Keratinocyte (primary cell): Measurements from ENCODE around the gene MYADM. TPM values are rescaled to one million over a fixed set of nuclear protein-coding genes. Genes with fewer than 3 reads are reported as not detected.
A peak's percentile ranks its signal among the peaks of the same experiment; 100 is the strongest.

Source experiments
- DNase-seq: peaks from one replicate; pipeline ENCODE4 v3.0.0-alpha.2; 2011; ENCODE audit warnings: low read depth, missing footprints, low spot score
- FAIRE-seq: peaks from 2 replicates; lab custom pipeline; 2011; peaks lifted over from hg19 to GRCh38; lab: Jason Lieb, UNC
- H2AFZ ChIP-seq: 2 replicates; pipeline ENCODE4 v1.6.0; 2012; ENCODE audit warnings: low read length, control low read depth, inconsistent platforms; ENCODE audit not compliant: control insufficient read depth
- H3K27ac ChIP-seq: 2 replicates; pipeline ENCODE4 v1.5.1; 2011; ENCODE audit warnings: low read length; ENCODE audit not compliant: control insufficient read depth, insufficient read depth
- H3K27me3 ChIP-seq: 3 replicates; pipeline ENCODE4 v1.6.0; 2011; ENCODE audit warnings: low read length; ENCODE audit not compliant: control insufficient read depth, insufficient read depth; ENCODE audit errors: extremely low read depth
- H3K36me3 ChIP-seq, 2 experiments: 2 replicates in 1 of 2; 3 replicates in 1 of 2; pipeline ENCODE4 v1.5.1; 2011; ENCODE audit warnings: low read length in 2 of 2, mild to moderate bottlenecking in 1 of 2; ENCODE audit not compliant: control insufficient read depth in 2 of 2, insufficient read depth in 2 of 2; ENCODE audit errors: extremely low read depth in 1 of 2
- H3K4me1 ChIP-seq: 3 replicates; pipeline ENCODE4 v1.5.1; 2011; ENCODE audit warnings: low read length; ENCODE audit not compliant: control insufficient read depth, insufficient read depth; ENCODE audit errors: extremely low read depth
- H3K4me2 ChIP-seq: 3 replicates; pipeline ENCODE4 v1.6.0; 2011; ENCODE audit warnings: low read depth, low read length; ENCODE audit not compliant: control insufficient read depth, insufficient read depth; ENCODE audit errors: extremely low read depth
- H3K4me3 ChIP-seq, 3 experiments: fragments of 200-600 bp in 1 of 3; sonication (generic) in 1 of 3; 2 replicates in 2 of 3; 3 replicates in 1 of 3; pipeline ENCODE4 v1.5.1; 2011 to 2016; ENCODE audit warnings: low read length in 3 of 3, mild to moderate bottlenecking in 3 of 3, control low read depth in 2 of 3, inconsistent platforms in 1 of 3, low read depth in 1 of 3, mixed read lengths in 1 of 3, mixed run types in 1 of 3, moderate library complexity in 1 of 3; ENCODE audit not compliant: control insufficient read depth in 2 of 3, insufficient read depth in 2 of 3; ENCODE audit errors: extremely low read depth in 1 of 3
- H3K79me2 ChIP-seq: 2 replicates; pipeline ENCODE4 v1.6.0; 2012; ENCODE audit warnings: low read length; ENCODE audit not compliant: control insufficient read depth, insufficient read depth
- H3K9ac ChIP-seq: 3 replicates; pipeline ENCODE4 v1.6.0; 2011; ENCODE audit warnings: low read length; ENCODE audit not compliant: control insufficient read depth, insufficient read depth; ENCODE audit errors: extremely low read depth
- H3K9me1 ChIP-seq: 3 replicates; pipeline ENCODE4 v1.6.0; 2011; ENCODE audit warnings: low read length; ENCODE audit not compliant: control insufficient read depth, insufficient read depth; ENCODE audit errors: extremely low read depth
- H3K9me3 ChIP-seq: 2 replicates; pipeline ENCODE4 v1.5.1; 2012; ENCODE audit warnings: low read depth, low read length; ENCODE audit not compliant: control insufficient read depth
- H4K20me1 ChIP-seq: 3 replicates; pipeline ENCODE4 v1.6.0; 2011; ENCODE audit warnings: low read length; ENCODE audit not compliant: control insufficient read depth, insufficient read depth; ENCODE audit errors: extremely low read depth
- CTCF ChIP-seq, 3 experiments: IDR thresholded peaks in 1 of 3; conservative IDR thresholded peaks in 1 of 3; optimal IDR thresholded peaks in 1 of 3; 2 replicates in 2 of 3; 3 replicates in 1 of 3; pipeline versions ENCODE3 to v1.5.1; 2011; ENCODE audit warnings: low read length in 3 of 3, mild to moderate bottlenecking in 3 of 3, moderate library complexity in 2 of 3, control low read depth in 1 of 3, inconsistent platforms in 1 of 3; ENCODE audit not compliant: insufficient read depth in 2 of 3; ENCODE audit errors: extremely low read depth in 1 of 3
- EZH2 ChIP-seq: IDR thresholded peaks from one replicate; pipeline ENCODE4 v1.6.1; 2012; ENCODE audit warnings: inconsistent platforms, mild to moderate bottlenecking, low read length, moderate library complexity
- dilution Hi-C: fragments of 300-500 bp; cut with MboI; formaldehyde crosslinking; loops from one replicate; pipeline ENCODE4 v1.7.0; 2020; ENCODE audit warnings: low sequenced_read_pairs; ENCODE audit not compliant: extremely low pct_ligation_motif_present
- polyA minus RNA-seq, 3 experiments: library from RNA; depleted of rRNA, polyadenylated mRNA; stranded (reverse); fragments of >200 nt; gene quantifications; 1 replicate in 1 of 3; 2 replicates in 1 of 3; 3 replicates in 1 of 3; pipeline ENCODE4 v1.2.3, GENCODE V29; 2011
- polyA plus RNA-seq, 5 experiments: library from polyadenylated mRNA; depleted of rRNA in 3 of 5; stranded (reverse) in 3 of 5; stranded (forward) in 1 of 5; unstranded in 1 of 5; fragments of >200 nt; gene quantifications; 1 replicate in 1 of 5; 2 replicates in 3 of 5; 3 replicates in 1 of 5; pipeline versions ENCODE4 v1.2.1 to v1.2.3, GENCODE V29; 2011 to 2012; ENCODE audit warnings: missing spikeins in 2 of 5, low read depth in 1 of 5, low replicate concordance in 1 of 5

The MYADM gene, protein sequence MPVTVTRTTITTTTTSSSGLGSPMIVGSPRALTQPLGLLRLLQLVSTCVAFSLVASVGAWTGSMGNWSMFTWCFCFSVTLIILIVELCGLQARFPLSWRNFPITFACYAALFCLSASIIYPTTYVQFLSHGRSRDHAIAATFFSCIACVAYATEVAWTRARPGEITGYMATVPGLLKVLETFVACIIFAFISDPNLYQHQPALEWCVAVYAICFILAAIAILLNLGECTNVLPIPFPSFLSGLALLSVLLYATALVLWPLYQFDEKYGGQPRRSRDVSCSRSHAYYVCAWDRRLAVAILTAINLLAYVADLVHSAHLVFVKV
- polyA plus RNA-seq (16.8 to 24.6 TPM (median 19.4 TPM) in 3 replicates), polyA minus RNA-seq (22.0 to 221 TPM (median 23.3 TPM) in 3 replicates)
- polyA plus RNA-seq (2011; ENCODE audit: low read depth) = 7.8 TPM
- 13.7 and 25.2 TPM in 2 replicates for polyA plus RNA-seq (2011; cell fraction: cytosol; rRNA removed)
- polyA plus RNA-seq (2011; cell fraction: nucleus; rRNA removed) = 67.7 and 97.3 TPM in 2 replicates
- 20.1 and 71.6 TPM in 2 replicates for polyA plus RNA-seq (2012; ENCODE audit: low replicate concordance)
- polyA minus RNA-seq (2011; cell fraction: cytosol; rRNA and poly(A)+ RNA removed) = 41.4 TPM
- polyA minus RNA-seq (2011; cell fraction: nucleus; rRNA and poly(A)+ RNA removed) = 37.5 and 65.9 TPM in 2 replicates

GRCh38 chr19:53867225-53868090 is at the start of gene MYADM:
Gene MYADM (plus strand): TSS chr19:53867883. CDS start chr19:53873530, 5,647 bp downstream.
- peak; percentile 88 for DNase-seq
- H3K4me3 ChIP-seq = peak within 1 kb of the TSS; percentile 80 to 96 (median 92)
- H3K27ac ChIP-seq = peak within 1 kb of the TSS; percentile 98
- H4K20me1 ChIP-seq = no peaks in the 10 kb centered on the region
- H3K4me1 ChIP-seq = peaks cover 19% of the 10 kb centered on the region
- H3K36me3 ChIP-seq = peaks cover 0 to 4% of the 10 kb centered on the region in 2 experiments
- no peaks in the 10 kb centered on the region for H3K27me3 ChIP-seq
- H3K9me3 ChIP-seq = no peaks in the 10 kb centered on the region
- TF ChIP-seq CTCF (optimal IDR thresholded peaks at IDR 0.05 in 1 of 3, IDR thresholded peaks at IDR 0.05 in 1 of 3, conservative IDR thresholded peaks at IDR 0.05 in 1 of 3; ENCODE audit: extremely low read depth in 1 of 3, insufficient read depth in 2 of 3, low read length in 3 of 3) (no peak), EZH2 (no peak)
- FAIRE-seq = no peak
- no peaks in the 10 kb centered on the region for H3K9me1 ChIP-seq
- peak within 1 kb of the TSS; percentile 42 for H2AFZ ChIP-seq
- H3K79me2 ChIP-seq = peaks cover 7% of the 10 kb centered on the region
- dilution Hi-C loops = no loop called here
- peak within 1 kb of the TSS; percentile 91 for H3K4me2 ChIP-seq
- peak within 1 kb of the TSS; percentile 94 for H3K9ac ChIP-seq

- no peaks in the 10 kb centered on the region for H3K27me3 ChIP-seq
- FAIRE-seq = no peak
- dilution Hi-C loops = no loop called here
- no peaks in the 10 kb centered on the region for H3K79me2 ChIP-seq
- H3K27ac ChIP-seq = no peak overlapping the region
- no peak overlapping the region for H2AFZ ChIP-seq
- no peak overlapping the region for H3K4me2 ChIP-seq
- H3K4me3 ChIP-seq = no peak overlapping the region
- no peaks in the 10 kb centered on the region for H3K9me1 ChIP-seq
- DNase-seq = no peak
- H3K36me3 ChIP-seq = no peaks in the 10 kb centered on the region
- TF ChIP-seq EZH2 = no peak
- TF ChIP-seq CTCF (optimal IDR thresholded peaks at IDR 0.05 in 1 of 3, IDR thresholded peaks at IDR 0.05 in 1 of 3, conservative IDR thresholded peaks at IDR 0.05 in 1 of 3; ENCODE audit: extremely low read depth in 1 of 3, insufficient read depth in 2 of 3, low read length in 3 of 3) = no peak
- H3K4me1 ChIP-seq = no peaks in the 10 kb centered on the region
- no peaks in the 10 kb centered on the region for H4K20me1 ChIP-seq
- H3K9ac ChIP-seq = no peak overlapping the region
- no peaks in the 10 kb centered on the region for H3K9me3 ChIP-seq
These were observed 48.9 kb upstream of the MYADM start for GRCh38 chr19:53818756-53819155.
